Psoas muscle (tissue), 8 donors: ENCODE measurements around the gene MMP11. TPM values are rescaled to one million over a fixed set of nuclear protein-coding genes. Genes with fewer than 3 reads are reported as not detected.

Experiments used
- ATAC-seq, 4 donors: fragments of 200-7000 bp; cut with Tn5 transposase; one replicate each; pipeline ENCODE4 v1.9.1; 2020; ENCODE audit warnings: moderate library complexity in 3 of 4, mild to moderate bottlenecking in 2 of 4
- DNase-seq, 2 donors: peaks; one replicate each; pipeline ENCODE4 v3.0.0-alpha.2; 2020
- H3K27ac ChIP-seq: fragments of 200-600 bp; one replicate; pipeline ENCODE4 v1.8.0; 2022
- H3K27me3 ChIP-seq, 3 donors: fragments of 200-600 bp in 1 of 3; one replicate each; pipeline versions ENCODE4 v1.6.1 to v1.8.0; 2013 to 2022; ENCODE audit warnings: low read length in 2 of 3, mild to moderate bottlenecking in 2 of 3, moderate library complexity in 1 of 3; ENCODE audit not compliant: insufficient read depth in 3 of 3
- H3K36me3 ChIP-seq, 2 donors: fragments of 200-600 bp in 1 of 2; one replicate each; pipeline versions ENCODE4 v1.6.1 to v1.8.0; 2013 to 2022; ENCODE audit warnings: low read depth in 1 of 2, mild to moderate bottlenecking in 1 of 2, moderate library complexity in 1 of 2; ENCODE audit not compliant: insufficient read depth in 1 of 2
- H3K4me1 ChIP-seq: fragments of 200-600 bp; one replicate; pipeline ENCODE4 v1.8.0; 2022
- H3K4me3 ChIP-seq: fragments of 200-600 bp; one replicate; pipeline ENCODE4 v1.8.0; 2022; ENCODE audit warnings: mild to moderate bottlenecking
- H3K9me3 ChIP-seq: fragments of 200-600 bp; one replicate; pipeline ENCODE4 v1.8.0; 2022
- WGBS, 3 donors: extraction: QIAGEN DNeasy Blood & Tissue Kit; methylation state at CpG; one replicate each; pipeline versions ENCODE4 v1.1.6 to v1.1.7; 2013; 5-methylcytosine and 5-hydroxymethylcytosine counted together
- intact Hi-C, 2 donors: fragments of 100-400 bp; cut with DNase I; formaldehyde crosslinking; loops; one replicate each; pipeline versions ENCODE4 v1.11.0 to v1.14.2; 2022
- polyA plus RNA-seq, 3 donors: library from polyadenylated mRNA; stranded (reverse); fragments of 200-250 nt; gene quantifications; one replicate each; pipeline ENCODE4 v1.2.3, GENCODE V29; 2013
- total RNA-seq, 4 donors: library from RNA; stranded (reverse); fragmentation: NEBNext Ultra II Directional in 2 of 4; extraction: Animal tissue kit (Norgen Biotek cat#: 25700) in 2 of 4; gene quantifications; one replicate each; pipeline versions ENCODE4 v1.2.1 to v1.2.4, GENCODE V29; 2021 to 2023
- TF ChIP-seq, protein P1 (sequence below): fragments of 200-600 bp; IDR thresholded peaks from one replicate; pipeline ENCODE4 v1.8.0; 2022; ENCODE audit warnings: antibody characterized with exemption
- donor health status: healthy with polysubstance abuse.
- donor health status: DM: no; HTN: no; CAD: no; lungs with moderate emphysema.
- donor health status: Bipolar disorder and iron deficiency.
- donor health status: healthy.
- donor health status: DM: yes; HTN: yes; CAD: no.
- donor health status: DM: no; HTN: no; CAD: no.
- donor health status: DM: no; HTN: no; CAD: no.
- donor health status: DM: yes; HTN: yes; CAD: no.

MMP11 gene
- total and polyA plus RNA-seq, 7 donors, result 0.35 to 2.9 (median 1.3) TPM

DNA sequence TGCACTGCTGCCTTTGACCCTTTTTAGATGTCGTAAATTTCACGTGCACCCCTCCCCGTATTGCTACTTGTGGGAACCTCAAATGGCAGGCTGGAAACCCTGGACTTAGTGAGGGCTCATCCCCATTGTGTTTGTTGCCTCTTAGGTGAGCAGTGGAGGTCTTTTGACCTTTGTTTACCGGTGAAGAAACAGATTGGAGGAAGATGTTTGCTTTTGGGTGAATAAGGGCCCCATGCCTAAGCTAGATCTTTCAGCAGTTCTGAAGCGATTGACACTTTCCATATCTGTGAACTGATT is 14.9 kb downstream of the MMP11 start:
- Histone ChIP-seq H3K4me3 (peak overlapping the region; percentile 92), H3K27me3 (no peaks in the 10 kb centered on the region), H3K4me1 (peaks cover 32% of the 10 kb centered on the region), H3K36me3 (peaks cover 0 to 13% of the 10 kb centered on the region in 2 donors), H3K9me3 (no peaks in the 10 kb centered on the region), H3K27ac (peak overlapping the region; percentile 99)
- no peak for DNase-seq
- TF ChIP-seq, protein P1, sequence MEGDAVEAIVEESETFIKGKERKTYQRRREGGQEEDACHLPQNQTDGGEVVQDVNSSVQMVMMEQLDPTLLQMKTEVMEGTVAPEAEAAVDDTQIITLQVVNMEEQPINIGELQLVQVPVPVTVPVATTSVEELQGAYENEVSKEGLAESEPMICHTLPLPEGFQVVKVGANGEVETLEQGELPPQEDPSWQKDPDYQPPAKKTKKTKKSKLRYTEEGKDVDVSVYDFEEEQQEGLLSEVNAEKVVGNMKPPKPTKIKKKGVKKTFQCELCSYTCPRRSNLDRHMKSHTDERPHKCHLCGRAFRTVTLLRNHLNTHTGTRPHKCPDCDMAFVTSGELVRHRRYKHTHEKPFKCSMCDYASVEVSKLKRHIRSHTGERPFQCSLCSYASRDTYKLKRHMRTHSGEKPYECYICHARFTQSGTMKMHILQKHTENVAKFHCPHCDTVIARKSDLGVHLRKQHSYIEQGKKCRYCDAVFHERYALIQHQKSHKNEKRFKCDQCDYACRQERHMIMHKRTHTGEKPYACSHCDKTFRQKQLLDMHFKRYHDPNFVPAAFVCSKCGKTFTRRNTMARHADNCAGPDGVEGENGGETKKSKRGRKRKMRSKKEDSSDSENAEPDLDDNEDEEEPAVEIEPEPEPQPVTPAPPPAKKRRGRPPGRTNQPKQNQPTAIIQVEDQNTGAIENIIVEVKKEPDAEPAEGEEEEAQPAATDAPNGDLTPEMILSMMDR, result no peak
- WGBS, 3 donors, result 0 to 1% (median 0%) methylated on average over 5 of the region's 5 CpGs
- intact Hi-C loops, result loop anchor here (5.0 kb wide), 3 partner anchors 35 to 60 kb away; no protein-coding TSS in a partner anchor
- no peak for ATAC-seq

DNA sequence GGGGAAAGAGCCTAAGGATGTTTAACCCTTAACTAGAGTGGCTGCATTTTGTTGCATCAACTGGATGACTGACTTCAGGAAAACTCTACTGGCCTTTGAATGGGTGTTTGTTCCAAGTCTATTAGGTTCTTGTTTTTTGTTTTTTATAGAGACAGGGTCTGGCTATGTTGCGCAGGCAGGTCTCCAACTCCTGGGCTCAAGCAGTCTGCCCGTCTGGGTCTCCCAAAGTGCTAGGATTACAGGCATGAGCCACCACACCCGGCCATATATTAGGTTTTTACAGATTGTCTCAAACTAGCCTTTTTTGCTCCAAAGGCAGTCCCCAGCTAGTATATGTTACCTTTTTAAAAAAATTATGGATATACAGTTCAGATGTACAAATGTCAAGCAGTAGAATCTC is 15.3 kb downstream of the MMP11 start:
- TF ChIP-seq, protein P1, result no peak
- WGBS, 3 donors, result 42 to 63% (median 48%) methylated on average over 3 of the region's 3 CpGs
- H3K27ac ChIP-seq, result peak overlapping the region; percentile 99
- DNase-seq (no peak), ATAC-seq (no peak)
- no peaks in the 10 kb centered on the region for H3K9me3 ChIP-seq
- peak overlapping the region; percentile 92 for H3K4me3 ChIP-seq
- H3K36me3 ChIP-seq, result peaks cover 0 to 16% of the 10 kb centered on the region in 2 donors
- peaks cover 32% of the 10 kb centered on the region for H3K4me1 ChIP-seq
- intact Hi-C loops, result loop anchor here (5.0 kb wide), 3 partner anchors 34 to 59 kb away; no protein-coding TSS in a partner anchor
- no peaks in the 10 kb centered on the region for H3K27me3 ChIP-seq

DNA sequence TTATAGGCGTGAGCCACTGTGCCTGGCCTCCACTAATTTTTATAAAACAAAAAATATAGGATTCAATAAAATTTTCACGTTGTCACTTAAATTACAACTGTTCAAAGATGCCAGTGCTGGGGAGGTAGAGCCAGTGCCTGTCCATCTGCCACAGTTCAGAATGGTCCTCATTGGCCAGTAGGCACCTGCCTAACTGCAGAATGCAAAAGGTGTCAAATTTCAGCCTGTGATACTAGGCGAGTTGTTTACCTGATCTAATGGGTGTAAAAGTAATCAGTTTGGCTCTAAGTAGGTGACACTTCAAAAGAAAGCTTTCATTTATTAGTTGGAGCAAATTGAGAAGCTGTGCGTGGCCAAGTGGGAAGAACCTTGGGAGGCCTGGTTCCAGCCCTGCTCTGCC is 16.5 kb downstream of the MMP11 start:
- ATAC-seq (no peak), DNase-seq (no peak)
- intact Hi-C loops, result loop anchor here (5.0 kb wide), 3 partner anchors 33 to 58 kb away; no protein-coding TSS in a partner anchor

DNA sequence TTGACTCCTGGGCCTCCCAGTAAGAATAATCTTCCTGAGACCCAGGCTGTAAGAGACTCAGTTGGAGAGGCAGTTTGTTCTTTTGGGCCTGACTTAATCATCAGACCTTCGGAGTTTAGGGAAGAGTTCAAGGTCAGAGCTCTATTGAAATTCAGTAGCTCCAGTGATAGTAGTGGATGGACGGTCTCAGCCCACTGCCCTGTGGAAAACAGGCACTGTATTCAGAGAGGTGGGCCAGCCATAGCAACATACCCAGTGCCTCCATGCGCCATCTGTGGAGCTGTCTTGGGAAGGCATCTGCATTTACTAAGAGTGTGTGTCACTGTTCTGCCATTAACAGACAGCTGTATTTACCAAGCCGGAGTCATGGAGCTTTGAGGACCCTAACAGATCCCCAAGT is 17.0 kb downstream of the MMP11 start:
- H3K27ac ChIP-seq, result peak overlapping the region; percentile 2

More for the DNA sequence above, 16.5 kb downstream of the MMP11 start:
- TF ChIP-seq, protein P1, result no peak
- Histone ChIP-seq H3K27ac (peak overlapping the region; percentile 2), H3K27me3 (no peaks in the 10 kb centered on the region), H3K4me1 (peaks cover 32% of the 10 kb centered on the region), H3K4me3 (no peak overlapping the region), H3K9me3 (no peaks in the 10 kb centered on the region), H3K36me3 (peaks cover 0 to 28% of the 10 kb centered on the region in 2 donors)
- 53 to 71% (median 58%) methylated on average over 4 of the region's 4 CpGs for WGBS, 3 donors

More for the DNA sequence above, 17.0 kb downstream of the MMP11 start:
- Histone ChIP-seq H3K36me3 (peaks cover 2 to 33% of the 10 kb centered on the region in 2 donors), H3K4me1 (peaks cover 32% of the 10 kb centered on the region), H3K9me3 (no peaks in the 10 kb centered on the region), H3K27me3 (no peaks in the 10 kb centered on the region), H3K4me3 (no peak overlapping the region)
- DNase-seq (peak in 1 of 2 donors; percentile 19), ATAC-seq (no peak)
- TF ChIP-seq, protein P1, result no peak
- intact Hi-C loops, result loop anchor here (5.0 kb wide), 3 partner anchors 33 to 58 kb away; no protein-coding TSS in a partner anchor
- 74 to 86% (median 82%) methylated on average over 4 of the region's 4 CpGs for WGBS, 3 donors
